Fibroblast of skin of right quadriceps (primary cell): Measurements from ENCODE around the gene CDYL.

Source experiments
- DNase-seq: peaks from one replicate; pipeline ENCODE4 v3.0.0-alpha.2; 2013

Gene CDYL

DNA sequence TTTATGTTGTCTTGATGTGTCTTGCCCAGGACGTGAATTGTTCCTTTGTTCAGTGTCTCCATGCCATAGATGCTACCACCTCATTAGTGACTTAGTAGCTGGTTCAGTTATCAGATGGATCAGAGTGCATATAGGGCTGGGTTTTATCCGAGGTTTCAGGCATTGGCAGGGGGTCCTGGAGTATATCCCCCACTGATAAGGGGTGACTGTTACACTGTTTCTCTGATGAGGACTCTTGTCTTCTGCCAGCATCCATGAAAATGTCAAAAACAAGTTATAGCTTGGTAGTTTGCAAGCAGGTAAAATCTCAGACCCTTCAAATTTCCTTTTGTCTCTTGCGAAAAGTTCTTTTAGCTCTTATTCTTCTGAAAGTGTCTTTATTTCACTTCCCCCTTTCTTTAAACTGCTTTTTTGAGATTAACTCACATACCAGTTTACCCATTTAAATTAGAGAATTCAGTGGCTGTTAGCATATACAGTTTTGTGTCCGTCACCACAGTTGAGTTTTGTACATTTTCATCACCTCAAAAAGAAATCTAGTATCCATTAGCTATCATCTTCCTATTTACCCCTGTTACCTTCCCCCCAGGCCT lies 109.2 kb downstream of the CDYL start:
- no peak for DNase-seq

DNA sequence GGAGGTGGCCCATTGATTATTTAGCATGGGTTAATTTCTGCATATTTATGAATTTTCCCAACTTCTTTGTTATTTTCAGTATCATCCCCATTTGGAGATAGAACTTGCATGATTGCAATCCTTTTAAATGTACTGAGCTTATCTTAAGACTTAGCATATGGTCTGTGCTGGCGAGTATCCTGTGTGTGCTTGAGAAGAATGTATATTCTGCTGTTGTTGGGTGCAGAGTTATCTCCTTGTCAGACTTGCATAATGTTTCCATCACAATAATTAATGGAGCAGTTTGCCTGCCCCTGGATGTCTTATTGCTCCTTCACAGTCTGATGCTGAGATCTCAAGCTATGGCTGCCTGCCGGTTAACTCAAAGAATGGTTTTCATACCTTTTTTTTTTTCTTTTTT lies 112.6 kb downstream of the CDYL start:
- no peak for DNase-seq

DNA sequence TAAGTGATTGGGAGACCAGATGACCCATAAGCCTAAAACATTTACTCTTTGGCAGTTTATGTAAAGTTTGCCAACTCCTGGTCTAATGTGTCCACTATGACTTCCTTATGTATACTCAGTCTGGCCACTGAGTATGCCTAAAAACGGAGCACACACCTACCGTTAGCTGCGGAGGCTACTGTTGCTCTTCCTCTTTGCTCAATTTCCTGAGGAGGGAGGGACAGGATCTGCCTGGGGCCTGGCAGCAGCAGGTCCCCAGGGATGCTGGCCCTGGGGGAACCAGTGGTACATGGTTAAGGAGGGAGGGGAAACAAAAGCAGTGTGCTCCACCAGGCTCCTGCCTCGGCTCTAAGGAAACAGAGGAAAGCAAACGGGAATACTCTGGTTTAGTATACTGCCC lies 113.5 kb downstream of the CDYL start:
- DNase-seq: no peak

DNA sequence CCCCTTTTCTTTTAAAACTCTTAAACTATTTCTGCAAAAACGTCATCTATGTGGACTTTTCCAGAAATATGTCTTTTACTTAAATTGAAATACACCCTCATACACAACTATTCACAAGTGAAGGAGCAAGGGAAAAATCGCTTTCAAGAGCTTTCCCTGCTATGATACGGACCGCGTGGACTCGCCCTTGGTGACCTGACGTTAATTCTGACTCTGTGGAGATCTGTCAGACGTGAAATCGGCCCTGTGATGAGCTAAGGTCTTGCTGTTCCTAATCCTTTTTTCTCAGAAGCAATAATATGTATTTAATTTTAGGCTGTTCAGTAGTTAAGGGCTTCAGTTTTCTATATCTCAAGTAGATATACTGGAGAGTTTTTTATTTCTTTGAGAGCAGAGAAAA lies 114.0 kb downstream of the CDYL start:
- no peak for DNase-seq

DNA sequence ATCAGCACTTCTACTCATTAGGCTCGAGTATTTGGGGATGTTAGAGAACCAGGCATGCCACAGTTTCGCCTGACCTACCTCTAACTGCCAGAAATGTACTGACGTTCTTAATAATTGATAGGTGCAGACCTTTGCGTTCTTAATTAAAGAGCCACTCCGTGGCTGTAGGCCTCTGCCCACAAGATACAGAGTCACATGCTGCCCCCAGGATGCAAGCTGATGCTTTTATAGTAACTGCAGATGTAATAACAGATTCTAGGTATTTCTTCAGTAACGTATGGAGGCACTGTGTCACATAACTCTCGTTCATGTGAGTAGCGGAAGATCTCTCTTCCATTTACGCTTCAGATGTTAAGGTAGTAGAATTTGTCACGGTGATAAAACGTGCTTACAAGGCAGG lies 114.4 kb downstream of the CDYL start:
- DNase-seq: no peak

DNA sequence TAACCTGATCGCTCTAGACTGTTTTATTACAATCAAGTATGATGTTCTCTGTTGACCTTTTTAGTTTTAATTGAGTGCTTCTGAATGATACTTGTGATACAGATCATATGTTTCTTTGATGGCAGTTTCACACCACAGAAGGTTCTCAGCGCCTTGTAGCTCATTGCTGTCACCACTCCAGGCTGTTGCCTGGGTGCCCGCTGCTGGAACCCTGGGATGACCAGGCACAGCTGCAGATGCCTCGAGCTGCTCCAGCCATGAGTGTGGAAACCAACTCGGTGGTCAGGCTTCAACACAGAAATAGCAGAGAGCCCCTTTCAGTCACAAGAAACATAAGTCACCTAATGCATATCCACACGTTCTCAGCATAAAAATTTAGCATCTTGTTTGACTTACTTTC lies 114.9 kb downstream of the CDYL start:
- no peak for DNase-seq

DNA sequence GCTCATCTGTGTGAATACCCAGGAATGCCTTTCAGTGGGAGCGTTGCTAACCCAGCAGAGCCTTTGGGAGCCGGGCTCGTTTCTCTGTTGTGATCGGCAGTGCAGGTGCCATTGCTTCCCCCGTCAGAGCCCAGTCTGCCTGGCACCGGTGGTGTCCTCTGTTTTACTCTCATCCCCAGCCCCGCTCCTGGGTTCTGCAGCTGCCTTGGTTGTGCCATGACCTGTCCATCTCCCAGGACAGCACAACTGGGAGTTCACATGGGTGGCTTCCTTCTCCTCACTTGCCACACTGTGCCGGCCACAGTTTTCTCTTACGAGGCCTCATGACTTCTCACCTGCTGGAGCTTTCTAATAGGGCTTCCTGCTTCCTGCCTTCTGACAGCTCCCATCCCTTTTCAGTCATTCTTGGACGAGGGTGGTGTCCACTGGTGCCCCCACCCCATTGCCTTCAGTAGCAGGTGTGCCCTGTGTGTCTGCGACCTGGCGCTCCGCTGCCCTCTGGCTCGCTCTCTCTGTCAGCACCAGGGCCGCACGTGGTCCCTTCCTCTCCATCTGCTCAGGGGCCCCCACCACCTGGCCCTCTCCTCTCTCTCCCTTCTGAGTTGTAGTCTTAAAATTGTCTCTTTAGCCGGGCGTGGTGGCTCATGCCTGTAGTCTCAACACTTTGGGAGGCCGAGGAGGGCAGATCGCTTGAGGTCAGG lies 116.7 kb downstream of the CDYL start:
- DNase-seq: no peak

DNA sequence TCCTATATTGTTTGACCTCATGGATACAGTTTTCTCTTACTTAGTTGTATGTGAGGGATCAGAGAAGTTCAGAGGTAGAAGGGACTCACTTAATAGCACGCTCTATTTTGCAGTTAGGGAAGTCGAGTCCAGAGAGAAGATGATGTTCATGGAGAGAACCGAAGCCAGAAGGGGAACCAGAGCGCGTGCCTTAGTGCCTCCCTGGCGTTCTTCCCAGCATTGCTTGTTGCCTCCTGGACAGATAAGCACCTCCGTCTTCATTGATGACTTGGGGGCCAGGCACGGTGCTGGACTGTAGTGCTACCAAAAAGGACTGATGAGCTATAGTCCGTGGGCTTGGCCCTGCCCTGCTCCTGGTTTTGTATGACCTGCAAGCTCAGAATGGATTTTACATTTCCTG lies 117.8 kb downstream of the CDYL start:
- DNase-seq: no peak

DNA sequence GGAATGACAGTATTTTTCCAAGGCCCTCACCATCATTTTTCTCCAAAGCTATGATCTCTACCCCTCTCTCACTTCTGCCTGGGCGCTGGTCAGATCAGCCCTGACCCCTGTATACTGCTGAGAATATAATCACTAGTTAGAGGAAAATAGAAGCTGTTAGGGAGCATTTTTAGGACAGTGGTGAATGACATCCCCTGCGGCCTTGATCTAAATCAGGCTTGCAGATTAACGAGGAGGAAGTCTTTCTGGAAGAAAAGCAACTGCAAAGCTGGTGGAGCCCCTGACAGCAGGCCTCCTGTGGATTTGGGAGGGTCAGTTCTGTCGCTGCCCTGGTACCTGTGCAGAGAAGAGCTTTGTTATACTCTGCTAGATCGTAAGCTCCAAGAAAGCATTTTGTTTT lies 119.8 kb downstream of the CDYL start:
- no peak for DNase-seq

DNA sequence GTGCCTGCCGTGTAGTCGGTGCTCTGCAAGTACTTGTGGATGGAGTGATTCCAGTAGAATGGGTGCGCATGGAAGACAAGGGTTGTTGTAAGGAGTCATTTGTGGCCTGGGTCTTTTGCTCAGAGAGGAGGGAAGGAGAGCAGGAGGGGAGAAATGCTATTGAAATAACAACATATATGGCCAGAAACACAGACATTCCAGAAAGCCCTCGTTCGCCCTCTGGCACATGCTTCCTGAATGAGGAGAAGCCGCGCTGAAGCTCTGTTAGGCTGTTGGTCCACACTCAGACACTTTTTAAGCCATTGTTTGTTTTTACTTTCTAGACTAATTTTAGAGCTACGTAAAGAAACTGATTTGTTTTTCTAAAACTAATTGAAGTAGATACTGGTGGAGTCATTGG lies 120.2 kb downstream of the CDYL start:
- no peak for DNase-seq

DNA sequence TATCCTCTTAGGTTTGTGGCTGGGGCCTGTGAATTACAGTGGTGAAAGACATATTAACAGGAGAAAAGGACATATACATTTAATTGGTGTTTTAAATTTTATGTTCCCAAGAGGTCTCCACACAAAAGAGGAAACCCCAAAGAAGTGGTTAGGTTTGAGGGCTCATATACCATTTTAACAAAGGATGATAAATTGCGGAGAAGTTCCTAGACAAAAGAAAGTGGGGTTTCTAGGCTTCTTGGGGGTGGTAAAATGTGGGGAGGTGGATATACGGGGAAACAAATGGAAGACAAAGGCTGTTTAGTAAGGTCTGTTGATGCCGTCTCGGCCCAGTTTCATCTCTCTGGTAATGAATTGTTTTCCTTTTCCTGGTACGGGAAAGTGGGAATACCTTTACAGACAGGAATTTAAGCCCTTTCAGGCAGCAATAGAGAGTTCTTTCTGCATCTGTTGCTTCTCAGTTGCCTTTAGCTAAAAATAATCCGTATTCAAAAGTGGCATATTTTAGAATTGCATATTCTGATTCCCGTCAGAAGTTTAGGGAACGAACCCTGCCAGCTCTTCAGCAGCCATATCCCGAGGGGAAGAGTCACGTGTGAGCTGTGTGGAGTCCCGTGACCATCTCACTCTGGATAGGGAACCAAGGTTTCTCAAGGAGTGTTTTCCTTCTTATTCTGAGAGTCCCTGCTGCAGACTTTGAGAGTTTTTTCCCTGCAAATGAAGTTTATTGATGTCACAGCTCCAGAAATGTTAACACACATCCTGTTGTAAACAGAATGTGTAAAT lies 123.2 kb downstream of the CDYL start:
- no peak for DNase-seq

DNA sequence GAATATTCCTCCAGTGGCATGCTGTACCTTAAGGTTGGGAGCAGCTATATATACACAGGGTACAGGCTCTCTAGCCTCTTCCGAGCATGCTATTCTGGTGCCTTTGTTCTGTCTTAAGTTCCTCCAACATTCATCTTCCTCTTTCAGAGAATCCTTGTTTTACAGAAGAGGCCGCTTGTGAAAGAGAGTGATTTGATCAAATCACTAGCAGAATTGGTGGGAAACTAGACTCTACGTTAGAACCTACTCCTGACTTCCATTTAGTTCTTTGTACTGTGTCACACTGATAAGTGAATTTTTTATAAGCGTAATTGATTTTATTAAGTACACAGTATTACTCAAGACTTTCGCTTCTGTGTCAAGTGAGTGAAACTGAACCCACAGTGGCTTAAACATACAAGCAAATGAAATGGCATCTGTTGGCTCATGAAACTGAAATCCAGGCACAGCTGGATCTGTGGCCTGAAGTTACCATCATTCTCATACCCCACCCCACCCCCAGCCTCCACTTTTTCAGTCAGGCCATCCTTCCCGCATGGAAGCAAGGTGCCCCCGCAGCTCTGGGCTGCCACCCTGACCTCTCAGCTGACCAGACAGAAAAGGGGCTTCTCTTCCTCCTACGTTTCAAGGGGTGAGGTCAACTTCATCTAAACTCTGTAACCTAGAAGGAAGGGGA lies 125.3 kb downstream of the CDYL start:
- DNase-seq: no peak

DNA sequence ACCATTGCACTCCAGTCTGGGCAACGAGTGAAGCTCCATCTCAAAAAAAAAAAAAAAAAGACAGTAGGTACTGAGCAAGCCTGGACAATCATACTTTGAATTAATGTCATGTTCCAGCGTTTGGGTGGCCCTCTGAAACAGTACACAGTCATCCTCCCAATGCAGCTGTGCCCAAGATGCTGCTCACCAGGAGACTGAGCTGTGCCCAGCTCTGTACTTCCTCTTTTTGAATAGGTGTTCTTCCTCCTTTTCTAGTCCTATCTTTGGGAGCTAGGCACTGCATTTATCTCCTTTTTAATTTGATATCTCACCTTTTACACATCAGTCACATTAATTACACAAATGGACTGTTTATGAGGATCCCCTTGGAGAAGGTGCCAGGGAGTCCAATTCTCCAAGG lies 126.2 kb downstream of the CDYL start:
- no peak for DNase-seq

DNA sequence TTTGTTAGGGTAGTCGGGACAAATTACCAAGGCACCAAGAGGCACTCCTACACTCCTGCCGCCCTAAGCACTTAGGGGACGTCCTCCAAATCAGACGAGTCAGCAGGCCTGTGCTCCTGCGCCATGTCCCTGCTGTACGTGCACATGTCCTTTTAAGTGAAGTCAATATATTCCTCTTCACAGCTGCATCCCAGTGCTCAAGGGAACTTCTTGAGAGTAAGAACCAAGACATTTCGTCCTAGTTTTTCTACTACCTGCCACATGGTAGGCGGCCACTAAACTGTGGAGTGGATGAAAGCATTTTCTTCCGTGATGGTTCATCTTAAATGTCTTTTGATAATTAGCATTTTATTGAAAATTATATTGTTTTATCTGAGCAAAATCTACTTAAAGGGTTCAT lies 126.9 kb downstream of the CDYL start:
- no peak for DNase-seq

DNA sequence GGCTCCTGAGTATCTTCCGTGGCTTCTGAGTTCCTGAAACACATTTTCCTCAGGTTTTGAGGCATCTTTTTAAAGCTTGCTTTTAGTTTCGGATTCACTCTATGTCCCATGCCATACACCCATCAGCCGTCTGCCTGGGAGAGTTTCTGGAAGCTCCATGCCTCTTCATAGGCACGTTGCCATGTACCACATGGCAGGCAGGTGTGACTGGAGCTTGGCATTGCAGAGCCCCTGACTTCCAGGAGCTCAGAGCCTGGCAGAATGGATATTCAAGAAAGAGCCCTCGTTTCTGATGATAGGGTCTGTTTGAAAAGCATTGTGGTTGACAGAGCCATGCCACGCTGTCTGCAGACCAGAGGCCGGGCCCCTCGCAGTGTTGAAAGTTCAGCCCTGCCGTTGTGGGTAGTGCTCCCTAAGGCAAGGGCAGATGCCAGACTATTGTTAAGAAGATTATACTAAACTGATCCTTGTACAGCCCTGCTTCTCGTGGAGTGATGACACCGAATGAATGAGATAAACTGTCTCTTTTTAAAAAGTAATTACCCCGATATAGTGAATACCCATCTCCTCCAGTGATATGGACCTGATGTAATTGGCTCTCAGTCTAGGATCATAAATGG lies 127.7 kb downstream of the CDYL start:
- DNase-seq: no peak

DNA sequence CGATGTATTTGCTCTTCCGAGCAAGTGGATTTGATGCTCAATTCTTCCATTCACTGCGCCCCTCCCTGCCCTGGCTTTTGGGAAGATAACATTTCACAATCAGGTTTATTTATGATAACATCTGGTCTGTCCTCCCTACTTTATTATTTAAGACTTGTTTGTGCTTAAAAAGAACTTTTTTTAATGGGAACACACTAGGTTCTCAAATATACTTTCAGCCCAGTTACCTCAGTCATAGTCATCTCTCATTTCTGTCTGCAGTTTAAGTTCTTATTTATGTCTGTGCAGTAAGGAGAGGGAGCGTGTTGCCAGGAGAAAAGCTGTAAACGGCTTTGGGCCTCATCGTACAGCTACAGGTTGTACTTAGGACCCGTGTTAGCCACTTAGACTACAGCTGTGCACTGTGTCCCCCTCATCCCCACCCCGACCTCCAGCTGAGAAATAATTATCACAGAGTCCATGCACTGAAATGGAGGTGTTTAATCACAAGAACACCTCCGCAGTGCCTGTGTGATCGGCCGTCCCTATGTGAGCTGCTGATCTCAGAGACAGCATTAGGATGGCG lies 128.3 kb downstream of the CDYL start:
- no peak for DNase-seq

DNA sequence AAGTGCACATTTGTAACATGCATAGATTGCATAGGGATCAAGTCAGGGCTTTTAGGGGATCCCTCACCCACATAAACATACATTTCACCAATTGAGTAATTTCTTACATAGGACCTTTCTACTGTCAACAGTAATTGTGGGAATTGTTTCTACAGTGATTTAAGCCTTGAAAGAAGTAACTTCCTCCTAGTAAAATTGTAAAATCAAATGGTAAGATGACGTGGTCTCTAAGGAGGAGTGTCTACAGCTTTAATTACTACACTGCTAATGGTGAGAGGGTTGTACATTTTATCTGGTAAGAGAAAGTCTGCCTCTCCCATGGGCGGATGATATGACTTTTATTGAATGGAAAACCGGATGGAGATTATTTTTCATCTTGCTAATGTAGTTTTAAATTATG lies 129.6 kb downstream of the CDYL start:
- DNase-seq: no peak

DNA sequence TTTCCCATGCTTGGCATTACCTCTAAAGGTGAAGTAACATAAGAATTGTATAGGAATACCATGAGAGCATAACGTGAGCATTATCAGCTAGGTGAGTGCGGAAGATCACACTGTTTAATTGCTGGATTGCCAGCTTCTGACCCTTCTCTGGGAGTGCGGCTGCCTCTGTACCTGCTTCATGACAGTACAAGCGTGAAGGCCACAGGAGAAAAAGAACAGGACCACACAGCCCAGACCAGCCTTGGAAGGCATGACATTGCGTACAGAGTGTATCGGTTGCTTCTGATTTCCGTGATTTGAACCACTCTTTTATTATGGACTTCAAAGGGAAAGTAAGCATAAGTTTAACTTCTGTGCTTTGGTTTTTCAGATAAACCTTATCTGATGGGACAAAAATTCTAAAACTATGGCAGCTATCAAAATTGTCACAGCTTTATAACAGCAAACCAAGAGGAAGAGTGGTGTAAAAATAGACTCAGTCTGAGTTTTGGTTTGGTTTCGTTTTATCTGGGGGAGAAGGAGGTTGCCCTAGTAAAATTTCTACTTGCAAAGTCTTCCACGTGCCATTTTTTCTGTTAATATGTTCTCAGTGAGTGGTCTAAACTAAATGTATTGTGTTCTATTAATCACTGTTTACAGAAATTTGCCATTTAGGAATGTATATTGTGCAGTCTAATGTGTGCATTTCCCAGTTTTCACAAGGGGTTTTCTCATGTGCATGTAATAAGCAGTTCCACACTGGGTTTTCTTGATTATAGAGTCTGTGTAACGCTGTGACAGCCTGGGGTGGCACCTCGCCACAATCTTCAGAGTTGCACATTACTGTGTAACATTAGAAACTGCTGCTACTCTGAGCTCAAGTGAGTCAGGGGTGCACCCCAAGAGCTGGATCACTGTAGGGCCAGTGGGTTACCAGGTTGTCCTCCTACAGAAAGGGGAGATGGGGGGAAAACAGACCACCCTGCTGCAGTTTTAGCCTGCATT lies 130.4 kb downstream of the CDYL start:
- no peak for DNase-seq

DNA sequence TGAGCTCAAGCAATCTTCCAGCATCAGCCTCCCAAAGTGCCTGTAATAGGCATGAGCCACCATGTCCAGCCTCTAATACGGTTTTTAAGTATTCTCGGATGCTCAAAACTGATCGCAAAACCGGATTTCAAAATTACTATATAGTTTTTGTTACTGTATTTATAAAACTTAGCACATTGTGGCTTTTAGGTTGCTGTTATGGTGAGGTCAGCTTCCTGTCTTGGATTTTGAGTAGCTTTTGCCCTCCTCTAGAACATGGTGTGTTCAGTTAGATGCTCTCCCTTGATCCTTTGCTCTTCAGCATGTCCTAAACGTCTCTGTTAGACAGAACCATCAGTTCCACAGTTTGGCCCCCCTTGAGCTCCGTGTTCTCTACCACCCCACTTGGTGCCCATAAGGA lies 131.4 kb downstream of the CDYL start:
- no peak for DNase-seq

DNA sequence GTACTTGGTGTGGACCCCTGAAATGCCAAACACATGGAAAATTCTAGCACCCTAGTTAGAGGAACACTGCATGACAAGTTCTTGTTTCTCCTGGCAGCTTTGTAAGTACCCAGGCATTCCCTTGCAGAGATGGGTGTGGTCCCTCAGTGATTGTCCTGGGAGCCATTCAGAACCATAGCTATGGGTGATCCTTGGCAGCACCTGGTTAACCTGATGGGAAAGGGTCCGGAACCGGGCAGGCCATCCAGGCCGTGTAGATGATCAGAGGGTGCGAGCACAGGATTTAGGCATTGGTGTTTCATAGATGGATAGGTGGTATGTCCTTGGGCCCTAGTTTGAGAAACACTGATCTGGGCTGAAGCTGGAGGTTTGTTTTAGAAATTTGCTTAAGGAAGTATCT lies 131.9 kb downstream of the CDYL start:
- no peak for DNase-seq

DNA sequence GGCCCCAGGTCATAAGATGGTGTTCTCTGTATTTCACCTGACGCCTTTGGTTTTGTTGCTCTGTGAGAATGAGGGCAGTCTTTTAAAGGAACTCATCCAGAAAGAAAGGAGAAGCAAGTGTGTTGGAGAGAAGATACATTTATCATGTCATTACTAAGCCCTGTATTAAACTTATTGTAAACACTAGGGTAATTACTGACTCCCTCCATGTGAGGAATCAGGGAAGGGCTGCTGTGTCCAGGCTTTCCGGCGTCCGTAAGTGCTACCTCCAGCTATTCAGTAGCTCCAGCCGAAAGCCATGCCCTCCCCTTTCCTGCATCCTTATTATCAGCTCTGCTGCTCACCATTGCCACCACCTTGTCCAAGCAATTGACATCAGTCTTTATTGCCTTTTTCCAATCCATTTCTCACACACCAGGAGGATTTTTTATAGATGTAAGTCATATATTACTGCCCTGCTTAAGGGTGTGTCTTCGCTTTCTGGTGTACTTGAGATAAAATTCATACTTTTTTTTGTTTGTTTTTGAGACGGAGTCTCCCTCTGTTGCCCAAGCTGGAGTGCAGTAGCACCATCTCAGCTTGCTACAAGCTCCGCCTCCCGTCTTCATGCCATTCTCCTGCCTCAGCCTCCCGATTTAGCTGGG lies 133.0 kb downstream of the CDYL start:
- DNase-seq: no peak
